A172 (cell line): Measurements from ENCODE around the gene LNPEP. TPM values are rescaled to one million over a fixed set of nuclear protein-coding genes. Genes with fewer than 3 reads are reported as not detected.
"Not testable (repeated sequence)": the region's sequence is repeated elsewhere in the genome, so short reads cannot be mapped to it uniquely, and the experiment has no call there.

Experiments
- DNase-seq: peaks from one replicate; pipeline ENCODE4 v3.0.0-alpha.2; 2015; ENCODE audit warnings: low spot score
- total RNA-seq: library from RNA; depleted of rRNA; stranded (reverse); fragments of >200 nt; shearing (Covaris generic); gene quantifications from 2 replicates; pipeline ENCODE4 v1.2.3, GENCODE V29; 2014

The LNPEP gene
- total RNA-seq, 1 experiment from 2014 or later = 30.2 TPM

DNA sequence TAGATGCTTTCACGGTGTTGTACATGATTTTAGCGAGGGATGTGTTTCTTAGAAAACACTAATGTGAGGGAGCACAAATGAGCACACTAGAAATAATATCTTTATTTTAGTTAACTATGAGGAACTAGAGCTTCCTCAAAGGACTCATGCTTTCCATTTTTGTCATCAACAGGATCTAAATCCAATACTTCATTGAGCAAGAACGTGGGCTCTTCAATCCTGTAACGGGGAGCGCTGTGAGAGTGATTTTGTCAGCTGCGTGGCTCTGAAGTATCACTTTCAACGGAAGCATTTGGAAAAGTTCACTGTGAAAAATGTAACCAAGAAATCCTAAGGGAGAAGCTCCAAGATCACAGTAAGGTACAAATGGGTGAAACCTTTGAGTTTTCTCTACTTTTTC is 113.3 kb downstream of the LNPEP start:
- DNase-seq = no peak

DNA sequence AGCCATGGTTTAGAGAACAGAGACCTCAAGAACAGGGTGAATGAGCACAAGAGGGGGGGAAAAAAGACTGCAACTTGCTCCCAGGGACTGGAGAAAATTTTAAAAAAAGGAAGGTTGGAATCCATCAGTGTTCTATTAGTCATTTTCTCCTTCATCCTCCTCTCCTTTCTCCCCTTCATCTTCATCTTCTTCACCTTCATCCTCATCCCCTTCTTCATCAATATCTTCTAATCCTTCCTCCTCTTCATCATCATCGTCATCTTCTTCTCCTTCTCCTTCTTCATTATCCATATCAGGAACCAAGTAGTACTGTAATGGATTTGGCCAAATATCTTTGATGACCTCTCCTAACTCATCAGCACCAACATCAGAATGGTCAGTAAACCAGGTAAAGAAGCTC is 120.4 kb downstream of the LNPEP start:
- no peak for DNase-seq

DNA sequence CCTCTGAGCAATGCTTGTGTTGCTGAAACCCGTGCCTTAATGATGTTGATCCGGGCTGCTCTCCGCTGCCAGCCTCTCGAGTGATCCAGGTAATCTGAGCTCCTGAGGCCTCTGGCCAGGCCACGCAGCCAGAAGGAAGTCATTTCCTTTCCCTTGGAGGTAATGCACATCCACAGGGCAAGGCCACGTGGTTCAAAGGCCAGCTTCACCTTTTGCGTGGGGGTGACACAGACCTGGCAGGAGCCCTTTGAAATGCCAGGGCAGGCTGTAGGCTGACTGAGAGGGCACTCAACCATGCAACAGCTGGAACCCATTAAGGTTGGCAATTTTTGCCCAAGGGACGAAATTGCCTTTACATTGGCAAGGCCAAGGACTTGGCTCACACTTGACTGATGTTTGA is 126.2 kb downstream of the LNPEP start:
- DNase-seq = no peak

DNA sequence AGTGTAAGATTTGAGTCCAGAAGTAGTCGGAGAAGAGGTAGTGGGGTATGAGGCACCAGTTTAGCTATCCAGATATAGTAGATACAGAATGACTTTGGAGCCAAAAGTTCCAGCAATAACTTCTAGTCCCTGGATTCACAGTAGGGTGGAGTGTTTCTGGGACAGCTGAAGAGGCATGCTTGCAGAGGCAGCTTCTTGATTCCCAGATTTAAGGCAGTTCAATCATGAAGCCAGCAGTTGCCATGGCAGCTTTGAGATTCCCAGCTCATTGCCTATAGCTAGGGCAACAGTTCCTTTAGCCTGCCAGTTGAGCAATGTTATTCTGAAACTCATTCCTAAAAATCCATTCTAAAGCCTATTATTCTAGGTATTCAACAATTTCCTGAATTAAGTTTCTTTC is 127.4 kb downstream of the LNPEP start:
- no peak for DNase-seq

DNA sequence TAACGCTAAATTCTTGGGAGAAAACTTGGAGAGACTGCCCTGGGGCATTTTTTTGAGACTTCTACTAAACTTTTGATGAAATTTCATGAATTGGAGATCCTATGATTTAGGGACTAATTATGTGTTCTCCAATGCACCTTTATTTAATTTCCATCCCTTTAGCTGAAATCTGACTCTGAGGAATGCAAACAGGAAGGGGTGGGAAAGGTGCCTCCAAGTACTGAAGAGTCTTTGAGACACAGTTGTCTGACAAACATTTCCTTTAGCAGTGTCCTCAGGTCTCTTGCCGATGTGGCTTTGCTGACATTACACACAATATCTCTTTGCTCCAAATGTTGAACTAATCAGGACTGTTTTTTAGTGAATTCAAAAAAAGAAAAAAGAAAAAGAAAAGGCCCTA is 129.6 kb downstream of the LNPEP start:
- no peak for DNase-seq

DNA sequence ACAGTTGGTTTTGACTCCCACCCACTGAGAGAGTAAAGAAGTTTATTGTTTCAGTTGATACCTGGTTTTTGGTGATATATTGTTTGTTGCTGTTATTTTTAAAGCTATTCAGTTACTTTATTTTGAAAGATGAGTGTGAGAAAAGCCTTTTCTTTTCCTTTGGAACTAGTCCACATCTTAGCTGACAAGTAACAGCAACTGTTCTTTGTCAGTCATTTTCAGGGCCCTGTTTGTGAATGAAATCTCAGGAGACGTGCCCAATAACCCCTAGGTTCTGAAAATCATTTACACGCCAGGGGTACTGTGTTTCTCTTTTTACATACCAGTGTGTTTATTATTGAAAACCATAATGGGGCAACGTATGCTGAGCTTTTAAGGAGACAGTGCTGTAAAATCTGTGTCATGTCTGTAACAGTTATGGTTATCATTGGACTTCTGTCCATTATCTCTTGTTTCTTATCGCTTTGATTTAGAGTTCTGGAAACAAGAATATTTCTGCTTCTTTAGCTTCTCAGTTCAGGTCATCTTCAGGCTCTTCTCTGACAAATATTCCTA is 131.5 kb downstream of the LNPEP start:
- no peak for DNase-seq

DNA sequence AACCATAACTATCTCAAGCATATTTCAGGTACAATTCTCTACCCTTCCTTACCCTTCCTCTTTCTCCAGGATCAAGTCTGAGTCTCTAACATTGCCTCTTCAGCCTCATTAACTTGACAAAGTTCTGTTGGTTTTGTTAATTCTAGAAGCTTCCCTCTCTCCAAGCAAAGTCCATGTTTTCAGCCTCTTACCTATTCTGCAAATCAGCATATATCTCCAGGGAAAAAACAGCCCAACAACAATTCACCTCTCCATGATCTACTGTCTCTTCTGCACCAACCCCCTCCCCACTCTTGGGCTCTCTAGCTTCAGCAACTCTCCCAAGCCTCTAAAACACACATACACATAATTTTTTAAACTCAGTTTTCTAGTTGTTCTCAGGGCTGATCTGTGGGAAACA is 134.4 kb downstream of the LNPEP start:
- DNase-seq = no peak

DNA sequence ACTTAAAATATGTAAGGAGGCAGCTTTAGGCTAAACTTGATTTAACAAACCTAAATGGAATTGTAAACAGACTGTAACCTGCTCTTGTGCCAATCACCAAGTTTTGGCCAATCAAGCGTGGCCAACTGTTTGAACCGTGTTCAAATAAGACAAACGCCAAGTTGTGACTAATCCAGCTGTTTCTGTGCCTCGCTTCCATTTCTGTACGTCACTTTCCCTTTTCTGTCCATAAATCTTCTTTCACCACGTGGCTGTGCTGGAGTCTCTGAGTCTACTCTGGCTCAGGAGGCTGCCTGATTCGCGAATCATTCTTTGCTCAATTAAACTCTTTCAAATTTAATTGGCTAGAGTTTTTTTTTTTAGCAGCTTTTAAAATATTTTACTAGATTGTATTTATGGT is 135.2 kb downstream of the LNPEP start:
- peak; percentile 86 for DNase-seq

DNA sequence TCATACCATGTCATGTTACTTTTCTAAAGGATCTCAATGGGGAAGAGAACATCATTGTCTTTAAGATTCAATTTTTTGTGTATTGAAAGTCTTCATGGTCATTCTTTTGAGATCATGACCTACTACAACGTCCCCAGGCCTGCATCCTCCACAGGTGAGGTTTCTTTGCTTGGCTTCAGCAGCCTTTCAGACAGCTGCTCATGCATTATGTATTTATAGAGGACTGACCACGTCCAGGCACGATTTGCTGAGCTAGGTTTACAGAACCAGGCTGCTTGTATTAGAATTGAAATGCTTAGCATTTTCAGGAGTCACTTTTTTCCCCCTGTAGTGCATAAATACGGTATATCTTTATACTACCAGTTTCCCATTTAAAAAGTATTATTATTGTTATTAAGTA is 136.1 kb downstream of the LNPEP start:
- no peak for DNase-seq

DNA sequence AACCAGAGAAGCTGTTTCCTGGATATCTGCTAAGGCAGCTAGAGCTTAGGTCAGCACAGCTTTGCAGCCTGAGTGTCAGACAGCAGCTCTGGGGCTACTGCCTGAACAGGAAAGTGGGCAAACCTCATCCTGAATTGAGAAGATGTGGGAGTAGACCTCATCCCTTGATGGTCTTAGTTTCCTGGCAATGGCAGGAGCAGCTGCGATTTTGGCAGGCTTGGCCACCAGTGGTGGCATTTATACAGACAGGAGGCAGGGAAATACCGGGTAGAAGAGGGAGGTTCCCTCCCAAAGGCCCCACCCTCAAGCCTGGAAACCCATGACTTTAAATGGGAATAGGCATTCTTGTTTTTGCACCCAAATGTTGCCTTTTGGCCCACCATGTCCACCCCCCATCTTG is 136.8 kb downstream of the LNPEP start:
- DNase-seq = no peak

DNA sequence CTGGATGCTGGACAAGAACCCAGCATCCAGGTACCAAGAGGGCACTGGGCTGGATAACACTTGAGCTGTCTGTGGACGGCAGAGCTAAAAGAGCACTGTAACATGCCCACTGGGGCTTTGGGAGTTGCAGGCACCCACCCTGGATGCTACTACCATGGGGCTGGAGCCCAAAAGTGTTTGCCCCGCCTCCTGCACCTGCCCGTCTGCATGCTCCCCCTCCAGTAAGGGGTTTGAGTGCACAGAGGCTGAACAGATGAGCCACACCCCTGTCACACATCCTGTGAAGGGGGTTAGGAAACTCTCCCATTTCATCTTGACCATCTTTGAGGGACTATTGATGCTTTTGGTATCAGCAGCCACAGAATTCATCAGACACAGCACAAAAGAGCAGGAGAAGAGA is 137.5 kb downstream of the LNPEP start:
- DNase-seq = no peak

DNA sequence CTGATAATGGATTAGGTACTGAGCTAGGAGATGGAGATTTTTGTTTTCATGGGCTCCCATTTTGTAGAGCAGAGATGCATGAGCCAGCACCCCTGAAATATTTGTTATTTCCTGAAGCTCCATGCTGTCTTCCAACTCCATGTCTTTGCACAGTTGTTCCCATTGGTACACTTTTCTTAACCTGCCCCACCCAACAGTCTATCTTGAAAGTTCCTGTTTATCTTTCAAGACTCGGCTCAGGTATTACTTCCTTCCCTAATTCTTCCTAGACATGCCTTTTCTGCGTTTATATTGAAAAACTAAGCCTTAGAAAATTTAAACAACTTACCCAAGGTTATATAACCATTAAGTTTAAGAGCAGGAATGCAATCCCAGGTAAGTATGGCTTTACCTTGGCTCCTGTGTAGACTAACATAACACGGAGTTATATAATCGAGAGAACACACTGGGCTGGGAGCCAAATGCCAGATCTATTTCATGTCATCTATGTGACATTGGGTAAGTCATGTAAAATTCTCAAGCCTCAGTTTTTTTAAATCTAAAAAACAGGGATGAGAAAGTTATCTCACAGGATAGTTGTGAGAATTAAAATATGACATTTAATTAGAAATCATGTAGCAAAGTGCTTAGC is 139.1 kb downstream of the LNPEP start:
- DNase-seq = no peak

DNA sequence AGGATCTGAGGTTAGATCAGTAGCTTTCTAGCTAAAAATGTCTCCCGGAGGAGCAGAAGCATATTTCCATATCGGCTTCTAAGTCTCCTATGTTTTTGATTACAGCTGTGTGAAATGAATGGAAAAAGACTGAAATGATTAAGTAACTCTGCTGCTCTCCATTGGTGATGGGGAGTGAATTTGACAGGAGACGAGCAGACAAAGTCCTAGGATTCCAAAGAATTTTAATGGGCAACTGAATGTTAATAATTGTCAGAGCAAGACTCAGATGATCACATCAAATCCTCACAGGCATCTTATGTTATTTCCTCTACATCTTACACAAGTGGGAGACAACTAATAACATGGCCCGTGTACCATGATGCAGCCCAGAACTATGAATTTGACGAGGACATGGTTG is 139.8 kb downstream of the LNPEP start:
- DNase-seq = no peak

DNA sequence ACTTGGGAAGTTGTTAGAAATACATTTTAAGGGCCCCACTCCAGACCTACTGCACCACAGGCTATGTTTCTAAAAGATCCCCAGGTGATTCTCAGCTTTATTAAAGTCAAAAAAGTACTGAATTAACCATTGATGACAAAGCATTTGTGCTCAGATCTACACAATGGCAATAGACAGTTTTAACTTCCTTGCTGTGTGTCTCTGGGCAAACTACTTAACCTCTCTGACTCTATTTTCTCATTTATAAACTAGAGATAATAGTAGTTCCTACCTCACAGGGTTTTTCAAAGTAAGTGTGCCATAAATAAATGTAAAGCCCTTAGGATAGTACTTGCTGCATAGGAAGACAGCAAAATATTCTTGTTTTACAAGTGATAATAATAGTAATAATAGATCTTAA is 140.2 kb downstream of the LNPEP start:
- no peak for DNase-seq

DNA sequence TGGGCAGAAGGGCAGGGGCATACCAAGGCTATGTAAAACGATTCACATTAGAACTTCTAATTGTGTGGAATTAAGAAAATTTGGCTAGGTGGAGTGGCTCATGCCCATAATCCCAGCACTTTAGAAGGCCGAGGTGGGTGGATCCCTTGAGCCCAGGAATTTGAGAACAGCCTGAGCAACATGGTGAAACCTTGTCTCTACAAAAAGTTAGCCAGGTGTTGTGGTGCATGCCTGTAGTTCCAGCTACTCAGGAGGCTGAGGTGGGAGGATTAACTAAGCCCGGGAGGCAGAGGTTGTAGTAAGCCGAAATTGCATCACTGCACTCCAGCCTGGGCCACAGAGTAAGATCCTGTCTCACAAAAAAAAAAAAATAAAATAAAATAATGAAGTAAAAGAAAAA is 141.4 kb downstream of the LNPEP start:
- DNase-seq = no peak

DNA sequence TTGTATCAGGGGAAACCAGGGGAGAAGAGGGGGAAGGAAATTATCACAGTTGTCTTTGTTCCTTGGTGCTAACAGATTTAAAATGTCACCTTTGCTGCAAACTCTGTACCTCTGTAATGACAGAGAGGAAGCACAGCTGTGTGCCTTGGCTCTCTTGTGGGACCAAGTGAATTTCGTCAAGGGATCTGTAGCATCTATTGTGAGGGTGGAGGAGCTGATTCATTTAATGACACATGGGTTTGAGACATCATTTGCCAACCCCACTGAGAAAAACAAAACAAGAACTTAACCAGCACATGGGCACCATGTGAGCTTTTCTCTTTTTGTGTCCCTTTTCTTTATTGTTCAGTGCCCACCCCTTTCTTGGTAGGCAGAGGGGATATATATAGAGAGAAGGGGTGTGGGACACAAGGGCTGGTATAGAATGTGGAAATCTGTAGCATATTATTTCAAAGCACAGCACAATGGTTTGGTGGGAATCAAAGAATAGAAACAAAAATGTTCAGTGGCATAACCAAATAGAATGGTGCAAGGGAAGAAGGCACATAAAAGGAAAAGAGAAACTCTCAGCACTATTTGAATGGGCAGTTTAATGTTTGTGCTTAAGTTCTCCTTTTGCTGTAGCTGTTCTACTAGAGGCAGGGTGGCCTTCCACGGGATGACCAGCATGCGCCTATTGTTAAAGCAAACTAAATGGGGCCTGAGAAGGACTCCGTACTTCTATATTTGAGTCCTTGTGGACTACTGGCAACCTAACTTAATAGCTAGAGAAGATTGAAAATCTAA is 143.3 kb downstream of the LNPEP start:
- DNase-seq = no peak

DNA sequence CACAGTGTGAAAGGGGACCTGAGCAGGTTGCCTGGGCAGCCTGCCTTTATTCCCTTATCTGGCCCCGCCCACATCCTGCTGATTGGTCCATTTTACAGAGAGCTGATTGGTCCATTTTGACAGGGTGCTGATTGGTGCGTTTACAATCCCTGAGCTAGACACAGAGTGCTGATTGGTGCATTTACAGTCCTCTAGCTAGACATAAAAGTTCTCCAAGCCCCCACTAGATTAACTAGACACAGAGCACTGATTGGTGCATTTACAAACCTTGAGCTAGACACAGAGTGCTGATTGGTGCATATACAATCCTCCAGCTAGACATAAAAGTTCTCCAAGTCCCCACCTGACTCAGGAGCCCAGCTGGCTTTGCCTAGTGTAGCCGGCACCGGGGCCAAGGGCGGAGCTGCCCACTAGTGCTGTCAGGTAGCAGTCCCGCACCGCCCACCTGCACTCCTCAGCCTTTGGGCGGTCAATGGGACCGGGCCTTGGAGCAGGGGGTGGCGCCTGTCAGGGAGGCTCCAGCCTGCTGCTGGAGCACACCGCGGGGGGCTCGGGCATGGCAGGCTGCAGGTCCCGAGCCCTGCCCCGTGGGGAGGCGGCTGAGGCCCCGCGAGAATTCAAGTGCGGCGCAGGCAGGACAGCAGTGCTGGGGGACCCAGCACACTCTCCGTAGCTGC is 149.0 kb downstream of the LNPEP start:
- not testable (repeated sequence) for DNase-seq

DNA sequence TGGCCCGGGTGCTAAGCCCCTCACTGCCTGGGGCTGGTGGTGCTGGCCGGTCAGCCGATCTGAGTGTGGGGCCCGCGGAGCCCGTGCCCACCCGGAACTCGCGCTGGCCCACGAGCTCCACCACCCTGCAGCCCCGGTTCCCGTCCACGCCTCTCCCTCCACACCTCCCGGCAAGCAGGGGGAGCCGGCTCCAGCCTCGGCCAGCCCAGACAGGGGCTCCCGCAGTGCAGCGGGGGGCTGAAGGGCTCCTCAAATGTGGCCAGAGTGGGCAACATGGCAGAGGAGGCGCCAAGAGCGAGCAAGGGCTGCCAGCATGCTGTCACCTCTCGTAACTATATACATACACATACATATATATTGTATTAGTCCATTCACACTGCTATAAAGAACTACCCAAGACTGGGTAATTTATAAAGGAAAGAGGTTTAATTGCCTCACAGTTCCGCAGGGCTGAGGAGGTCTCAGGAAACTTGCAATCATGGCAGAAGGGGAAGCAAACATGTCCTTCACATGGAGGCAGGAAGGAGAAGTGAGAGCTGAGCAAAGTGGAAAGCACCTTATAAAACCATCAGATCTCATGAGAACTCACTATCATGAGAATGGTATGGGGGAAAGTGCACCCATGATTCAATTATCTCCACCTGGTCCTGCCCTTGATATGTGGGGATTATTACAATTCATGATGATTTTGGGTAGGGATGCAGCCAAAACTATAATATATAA is 149.7 kb downstream of the LNPEP start:
- DNase-seq = no peak
